ENCODE results near the gene MAN2A1.

MAN2A1 gene

DNA sequence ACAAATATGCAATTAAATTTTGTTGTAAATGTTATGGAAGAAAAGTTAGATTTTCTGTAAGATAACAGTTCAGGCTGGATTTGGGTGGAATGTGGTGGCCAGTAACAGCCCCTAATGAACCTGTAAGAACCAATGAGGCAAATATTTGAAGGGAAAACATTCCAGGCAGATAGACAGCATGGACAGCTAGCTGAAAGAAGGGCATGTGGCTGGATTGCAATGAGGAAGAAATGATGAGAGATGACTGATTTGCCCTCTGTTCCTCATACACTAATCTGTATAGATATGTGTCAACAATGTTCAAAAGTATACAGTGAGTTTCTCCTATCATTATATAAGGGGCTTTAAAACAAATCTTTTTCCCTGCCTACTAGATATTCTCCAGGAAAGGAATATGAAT, 58.8 kb downstream of the MAN2A1 start:
- Histone ChIP-seq H3K9me3 (no peaks in the 10 kb centered on the region), H3K27me3 (no peaks in the 10 kb centered on the region), H3K4me3 (ENCODE audit: low read depth in 1 of 2, low read length in 1 of 2) (no peak overlapping the region), H3K4me1 (ENCODE audit: control insufficient read depth in 1 of 2, insufficient read depth in 1 of 2, low read depth in 1 of 2, low read length in 1 of 2) (no peaks in the 10 kb centered on the region), H3K36me3 (no peaks in the 10 kb centered on the region), H3K27ac (no peak overlapping the region)
- no peak for TF ChIP-seq CTCF (IDR thresholded peaks at IDR 0.05)

DNA sequence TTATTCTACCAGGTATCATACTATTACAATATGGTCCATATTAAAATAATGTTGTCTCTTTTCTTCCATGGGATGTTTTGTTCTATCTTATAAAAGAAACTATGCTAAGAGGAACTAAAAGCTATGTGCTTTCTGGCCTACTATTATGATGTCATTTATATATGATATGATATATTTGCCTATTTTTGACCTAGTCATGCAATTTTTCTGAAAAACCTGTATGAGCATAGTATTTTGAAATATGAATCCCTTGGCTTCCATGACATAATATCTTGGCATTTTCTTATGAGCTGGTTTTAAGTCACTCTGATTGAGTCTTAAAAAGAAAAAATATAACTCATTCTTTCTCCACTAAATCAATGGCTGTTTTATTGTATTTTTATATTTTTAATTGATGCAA, 60.7 kb downstream of the MAN2A1 start:
- no peaks in the 10 kb centered on the region for H3K27me3 ChIP-seq
- H3K4me3 ChIP-seq (ENCODE audit: low read depth in 1 of 2, low read length in 1 of 2) = no peak overlapping the region
- H3K36me3 ChIP-seq = no peaks in the 10 kb centered on the region
- H3K4me1 ChIP-seq (ENCODE audit: control insufficient read depth in 1 of 2, insufficient read depth in 1 of 2, low read depth in 1 of 2, low read length in 1 of 2) = no peaks in the 10 kb centered on the region
- no peak for TF ChIP-seq CTCF (IDR thresholded peaks at IDR 0.05)
- no peak overlapping the region for H3K27ac ChIP-seq
- H3K9me3 ChIP-seq = no peaks in the 10 kb centered on the region

DNA sequence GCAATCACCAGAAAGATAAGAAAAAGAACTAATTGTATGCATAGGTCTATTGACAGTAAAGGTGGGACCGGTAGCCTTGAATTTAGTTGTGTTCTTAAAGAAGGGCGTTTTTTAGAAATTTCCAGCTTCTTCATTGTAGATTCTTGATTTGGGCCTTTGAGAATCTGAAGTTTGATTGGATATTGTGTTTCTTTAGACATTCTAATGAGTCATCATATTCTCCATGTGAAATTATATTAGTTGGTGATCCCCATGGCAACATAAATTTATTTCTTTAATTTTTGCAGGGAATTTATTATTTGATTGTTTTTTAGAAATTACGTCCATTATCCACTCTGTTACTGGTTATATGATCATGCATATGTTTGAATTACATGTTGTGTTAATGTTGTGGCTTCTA, 63.6 kb downstream of the MAN2A1 start:
- H3K9me3 ChIP-seq = no peaks in the 10 kb centered on the region
- H3K4me3 ChIP-seq (ENCODE audit: low read depth in 1 of 2, low read length in 1 of 2) = no peak overlapping the region
- no peaks in the 10 kb centered on the region for H3K4me1 ChIP-seq (ENCODE audit: control insufficient read depth in 1 of 2, insufficient read depth in 1 of 2, low read depth in 1 of 2, low read length in 1 of 2)
- H3K27ac ChIP-seq = no peak overlapping the region
- no peaks in the 10 kb centered on the region for H3K36me3 ChIP-seq
- no peaks in the 10 kb centered on the region for H3K27me3 ChIP-seq
- TF ChIP-seq CTCF (IDR thresholded peaks at IDR 0.05) = no peak

- H3K9me3 ChIP-seq = no peaks in the 10 kb centered on the region
- no peak overlapping the region for H3K4me3 ChIP-seq (ENCODE audit: low read depth in 1 of 2, low read length in 1 of 2)
- no peaks in the 10 kb centered on the region for H3K36me3 ChIP-seq
- no peaks in the 10 kb centered on the region for H3K4me1 ChIP-seq (ENCODE audit: control insufficient read depth in 1 of 2, insufficient read depth in 1 of 2, low read depth in 1 of 2, low read length in 1 of 2)
- no peaks in the 10 kb centered on the region for H3K27me3 ChIP-seq
- no peak overlapping the region for H3K27ac ChIP-seq
- TF ChIP-seq CTCF (IDR thresholded peaks at IDR 0.05) = no peak
Observed at GRCh38 chr5:109754319-109754718, 64.6 kb downstream of the MAN2A1 start.

DNA sequence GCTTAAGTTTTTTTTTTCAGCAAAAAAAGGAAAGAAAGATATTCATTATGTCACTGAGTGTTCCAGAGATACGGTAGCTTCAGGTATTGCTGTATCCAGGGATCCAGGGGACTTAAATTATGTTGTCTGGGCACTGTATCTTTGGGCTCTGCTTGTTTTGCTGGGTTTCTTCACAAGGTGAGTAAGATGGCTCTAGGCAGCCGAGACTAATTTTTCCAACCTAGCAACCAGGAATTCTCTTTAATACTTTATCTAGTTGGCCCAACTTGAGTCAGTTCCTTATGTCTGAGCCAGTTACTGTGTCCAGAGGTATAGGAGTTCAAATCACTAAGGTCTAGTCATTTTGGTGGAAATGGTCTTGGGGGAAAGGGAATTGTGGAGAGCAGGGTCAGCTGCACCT, 66.0 kb downstream of the MAN2A1 start:
- no peaks in the 10 kb centered on the region for H3K9me3 ChIP-seq
- H3K4me1 ChIP-seq (ENCODE audit: control insufficient read depth in 1 of 2, insufficient read depth in 1 of 2, low read depth in 1 of 2, low read length in 1 of 2) = no peaks in the 10 kb centered on the region
- no peak overlapping the region for H3K4me3 ChIP-seq (ENCODE audit: low read depth in 1 of 2, low read length in 1 of 2)
- no peak overlapping the region for H3K27ac ChIP-seq
- H3K36me3 ChIP-seq = no peaks in the 10 kb centered on the region
- no peak for TF ChIP-seq CTCF (IDR thresholded peaks at IDR 0.05)
- no peaks in the 10 kb centered on the region for H3K27me3 ChIP-seq

- no peaks in the 10 kb centered on the region for H3K4me1 ChIP-seq (ENCODE audit: control insufficient read depth in 1 of 2, insufficient read depth in 1 of 2, low read depth in 1 of 2, low read length in 1 of 2)
- no peaks in the 10 kb centered on the region for H3K27me3 ChIP-seq
- no peak for TF ChIP-seq CTCF (IDR thresholded peaks at IDR 0.05)
- no peaks in the 10 kb centered on the region for H3K36me3 ChIP-seq
- no peak overlapping the region for H3K4me3 ChIP-seq (ENCODE audit: low read depth in 1 of 2, low read length in 1 of 2)
- H3K9me3 ChIP-seq = no peaks in the 10 kb centered on the region
- no peak overlapping the region for H3K27ac ChIP-seq
Observed at GRCh38 chr5:109756543-109757185, 66.9 kb downstream of the MAN2A1 start.
